GM23338 (cell line): ENCODE results near the gene LIF. TPM values are rescaled to one million over a fixed set of nuclear protein-coding genes. Genes with fewer than 3 reads are reported as not detected.

Experiments
- ATAC-seq: fragments of 200-7000 bp; cut with Tn5 transposase; 3 replicates; pipeline ENCODE4 v1.9.1; 2020
- DNase-seq: peaks from one replicate; pipeline ENCODE4 v3.0.0-alpha.2; 2015; ENCODE audit warnings: low spot score
- H2AFZ ChIP-seq: fragments of 200-600 bp; sonication (generic); 2 replicates; pipeline ENCODE4 v1.8.0; 2016; ENCODE audit warnings: antibody characterized with exemption, mild to moderate bottlenecking, moderate library complexity
- H3F3A ChIP-seq: fragments of 200-600 bp; sonication (generic); replicated peaks from 2 replicates; pipeline ENCODE4 v1.8.0; 2017; ENCODE audit warnings: antibody characterized with exemption, mixed run types, low read depth
- H3K27ac ChIP-seq: fragments of 200-600 bp; sonication (generic); 2 replicates; pipeline ENCODE4 v1.6.1; 2016; ENCODE audit warnings: low read depth
- H3K27me3 ChIP-seq: fragments of 200-600 bp; sonication (generic); 2 replicates; pipeline ENCODE4 v1.8.0; 2016; ENCODE audit warnings: mild to moderate bottlenecking, mixed run types, moderate library complexity; ENCODE audit not compliant: insufficient read depth
- H3K36me3 ChIP-seq: fragments of 200-600 bp; sonication (generic); 2 replicates; pipeline ENCODE4 v1.8.0; 2016; ENCODE audit warnings: mild to moderate bottlenecking; ENCODE audit not compliant: insufficient read depth
- H3K4me1 ChIP-seq: fragments of 200-600 bp; sonication (generic); 2 replicates; pipeline ENCODE4 v1.8.0; 2016; ENCODE audit warnings: mild to moderate bottlenecking, moderate library complexity; ENCODE audit not compliant: insufficient read depth
- H3K4me2 ChIP-seq: fragments of 200-600 bp; sonication (generic); 2 replicates; pipeline ENCODE4 v1.7.1; 2017; ENCODE audit warnings: mixed run types
- H3K4me3 ChIP-seq: fragments of 200-600 bp; sonication (generic); 2 replicates; pipeline ENCODE4 v1.6.1; 2016; ENCODE audit warnings: mixed run types
- H3K79me2 ChIP-seq: fragments of 200-600 bp; sonication (generic); replicated peaks from 2 replicates; pipeline ENCODE4 v1.8.0; 2017; ENCODE audit warnings: mild to moderate bottlenecking; ENCODE audit not compliant: insufficient read depth
- H3K9me2 ChIP-seq: fragments of 200-600 bp; sonication (generic); 2 replicates; pipeline ENCODE4 v1.8.0; 2017; ENCODE audit not compliant: insufficient read depth
- H4K20me1 ChIP-seq: fragments of 200-600 bp; sonication (generic); replicated peaks from 2 replicates; pipeline ENCODE4 v1.8.0; 2017; ENCODE audit warnings: mild to moderate bottlenecking; ENCODE audit not compliant: insufficient read depth
- H3K27ac Mint-ChIP-seq: 2 replicates; pipeline ENCODE4 v1.8.0; 2020; ENCODE audit warnings: inconsistent platforms, mild to moderate bottlenecking, moderate library complexity, mixed read lengths
- H3K27me3 Mint-ChIP-seq: 3 replicates; pipeline ENCODE4 v1.8.0; 2022; ENCODE audit warnings: low read depth, mild to moderate bottlenecking, moderate library complexity, mixed read lengths, inconsistent platforms; ENCODE audit not compliant: insufficient read depth, poor library complexity
- H3K36me3 Mint-ChIP-seq: 3 replicates; pipeline ENCODE4 v1.8.0; 2021; ENCODE audit warnings: low read depth, mild to moderate bottlenecking, inconsistent platforms, moderate library complexity, mixed read lengths
- H3K4me1 Mint-ChIP-seq: 3 replicates; pipeline ENCODE4 v1.8.0; 2020; ENCODE audit warnings: mild to moderate bottlenecking, inconsistent platforms, mixed read lengths
- H3K4me3 Mint-ChIP-seq: 3 replicates; pipeline ENCODE4 v1.8.0; 2021; ENCODE audit warnings: moderate library complexity, mild to moderate bottlenecking, inconsistent platforms, mixed read lengths
- H3K9me3 Mint-ChIP-seq: 3 replicates; pipeline ENCODE4 v1.8.0; 2020; ENCODE audit warnings: moderate library complexity, mild to moderate bottlenecking, inconsistent platforms, mixed read lengths
- CREB1 ChIP-seq: fragments of 250-450 bp; sonication (Bioruptor Pico); IDR thresholded peaks from 2 replicates; pipeline ENCODE4 v1.5.0; 2020; ENCODE audit warnings: low read depth, mild to moderate bottlenecking, moderate library complexity
- EZH2 ChIP-seq: fragments of 200-600 bp; sonication (generic); IDR thresholded peaks from one replicate; pipeline ENCODE4 v1.8.0; 2017; ENCODE audit warnings: antibody characterized with exemption, mild to moderate bottlenecking, low read depth; ENCODE audit not compliant: unreplicated experiment
- JUNB ChIP-seq: IDR thresholded peaks from one replicate; pipeline ENCODE4 v1.6.1; 2016; ENCODE audit warnings: antibody characterized with exemption; ENCODE audit not compliant: unreplicated experiment
- NANOG ChIP-seq: IDR thresholded peaks from 2 replicates; pipeline ENCODE4 v1.6.1; 2016; ENCODE audit warnings: antibody characterized with exemption, borderline replicate concordance
- POLR2AphosphoS5 ChIP-seq: IDR thresholded peaks from 2 replicates; pipeline ENCODE4 v1.6.1; 2016; ENCODE audit warnings: antibody characterized with exemption, low read depth
- ZNF114 ChIP-seq: fragments of 250-450 bp; sonication (Bioruptor Pico); IDR thresholded peaks from 2 replicates; pipeline ENCODE4 v1.5.0; 2020; ENCODE audit warnings: mild to moderate bottlenecking, moderate library complexity
- ZNF462 ChIP-seq: fragments of 250-450 bp; sonication (Bioruptor Pico); IDR thresholded peaks from 2 replicates; pipeline ENCODE4 v1.5.0; 2020; ENCODE audit warnings: mild to moderate bottlenecking, moderate library complexity
- polyA plus RNA-seq: library from polyadenylated mRNA; unstranded; fragments of >200 nt; fragmentation: Nextera tagmentation; extraction: Ambion mirVana; gene quantifications from 2 replicates; pipeline ENCODE4 v1.2.1, GENCODE V29; 2016
- total RNA-seq: library from RNA; depleted of rRNA; stranded (reverse); fragments of >200 nt; shearing (Covaris generic); gene quantifications from 2 replicates; pipeline ENCODE4 v1.2.3, GENCODE V29; 2014

Gene LIF
- total and polyA plus RNA-seq, 2 experiments from 2014 or later = 1.8 to 3.6 TPM

- Histone ChIP-seq H3K27me3 (no peaks in the 10 kb centered on the region; the same call in 1 of the 2 replicates), H3F3A (no peaks in the 10 kb centered on the region), H3K9me2 (no peaks in the 10 kb centered on the region), H3K4me1 (peaks cover 15% of the 10 kb centered on the region), H3K4me2 (no peak overlapping the region), H3K79me2 (no peaks in the 10 kb centered on the region), H3K27ac (no peak overlapping the region), H2AFZ (peak overlapping the region; percentile 59; the same call in 1 of the 2 replicates), H3K36me3 (no peaks in the 10 kb centered on the region), H4K20me1 (no peaks in the 10 kb centered on the region), H3K4me3 (no peak overlapping the region)
- no peak for TF ChIP-seq ZNF462 (CRISPR knock-in tag)
- Mint-ChIP-seq H3K4me1 (peaks cover 27% of the 10 kb centered on the region), H3K27ac (no peak overlapping the region), H3K4me3 (no peak overlapping the region), H3K9me3 (no peaks in the 10 kb centered on the region; the same call in 2 of the 3 replicates), H3K36me3 (no peaks in the 10 kb centered on the region; the same call in 2 of the 3 replicates), H3K27me3 (peaks cover 23% of the 10 kb centered on the region)
- ATAC-seq (no peak), DNase-seq (no peak)
Measured at GRCh38 chr22:30261134-30261533, 14.6 kb upstream of the LIF start.

GRCh38 chr22:30260682-30261081 is 14.1 kb upstream of the LIF start:
- Mint-ChIP-seq H3K4me3 (no peak overlapping the region), H3K4me1 (peaks cover 29% of the 10 kb centered on the region), H3K27ac (no peak overlapping the region), H3K36me3 (no peaks in the 10 kb centered on the region; the same call in 2 of the 3 replicates), H3K9me3 (no peaks in the 10 kb centered on the region; the same call in 2 of the 3 replicates), H3K27me3 (peaks cover 26% of the 10 kb centered on the region)
- Histone ChIP-seq H3K36me3 (no peaks in the 10 kb centered on the region), H3K79me2 (no peaks in the 10 kb centered on the region), H3K4me3 (no peak overlapping the region), H3K27me3 (no peaks in the 10 kb centered on the region; the same call in 1 of the 2 replicates), H3K4me2 (no peak overlapping the region), H3K9me2 (no peaks in the 10 kb centered on the region), H4K20me1 (no peaks in the 10 kb centered on the region), H3K4me1 (peaks cover 16% of the 10 kb centered on the region), H2AFZ (no peak overlapping the region), H3K27ac (no peak overlapping the region), H3F3A (no peaks in the 10 kb centered on the region)
- no peak for ATAC-seq
- DNase-seq = no peak
- TF ChIP-seq JUNB (no peak), ZNF114 (CRISPR knock-in tag) (no peak), NANOG (no peak), ZNF462 (CRISPR knock-in tag) (no peak), EZH2 (no peak), POLR2AphosphoS5 (no peak), CREB1 (CRISPR knock-in tag) (no peak)
